ENCODE results near the gene UGT3A2. TPM values are rescaled to one million over a fixed set of nuclear protein-coding genes. Genes with fewer than 3 reads are reported as not detected.

The UGT3A2 gene
- total and polyA plus RNA-seq, 2 of the 8 experiments (the other 6 are each of a cell fraction or from before 2014, with no cell fraction given): 19.4 to 28.8 TPM

GRCh38 chr5:36033047-36033446 lies 33.6 kb downstream of the UGT3A2 start (continued):
- TF ChIP-seq POLR2AphosphoS5 (IDR thresholded peaks at IDR 0.05; ENCODE audit: low read depth, low read length) (no peak), USF2 (IDR thresholded peaks at IDR 0.05; ENCODE audit: low read length) (no peak), E2F6 (IDR thresholded peaks at IDR 0.05) (no peak), CHD7 (IDR thresholded peaks at IDR 0.05; ENCODE audit: insufficient replicate concordance, low read length) (no peak), KDM1A (IDR thresholded peaks at IDR 0.05; ENCODE audit: borderline replicate concordance, low read length) (no peak), SIN3A (conservative IDR thresholded peaks at IDR 0.05 in 1 of 2, IDR thresholded peaks at IDR 0.05 in 1 of 2; ENCODE audit: low read depth in 1 of 2, low read length in 2 of 2) (no peak)

Data from H1 (cell line).